HepG2 (cell line): ENCODE data around the gene SLC6A8. TPM values are rescaled to one million over a fixed set of nuclear protein-coding genes. Genes with fewer than 3 reads are reported as not detected.

Experiments used
- ADNP ChIP-seq: sonication (generic); formaldehyde crosslinking; IDR thresholded peaks from 2 replicates; pipeline ENCODE4 v1.4.0; 2020; ENCODE audit warnings: missing genetic modification reagents
- FUBP1 ChIP-seq: sonication (generic); formaldehyde crosslinking; IDR thresholded peaks from 2 replicates; pipeline ENCODE4 v1.5.1; 2020; ENCODE audit warnings: missing genetic modification reagents, mild to moderate bottlenecking, borderline replicate concordance
- GABPB1 ChIP-seq: IDR thresholded peaks from 2 replicates; pipeline ENCODE4 v1.6.1; 2016; ENCODE audit warnings: mild to moderate bottlenecking, missing genetic modification reagents, moderate library complexity, missing compliant biosample characterization
- GATA4 ChIP-seq: sonication (generic); IDR thresholded peaks from 2 replicates; pipeline ENCODE4 v1.6.1; 2016; ENCODE audit warnings: antibody characterized with exemption, low read depth, borderline replicate concordance
- HNRNPL ChIP-seq: fragments of 200-400 bp; formaldehyde crosslinking; IDR thresholded peaks from 2 replicates; pipeline ENCODE4 v1.6.1; 2017; ENCODE audit warnings: mild to moderate bottlenecking, low read depth, low read length
- NCOR1 ChIP-seq: fragments of 200-600 bp; sonication (generic); IDR thresholded peaks from 2 replicates; pipeline ENCODE4 v1.7.0; 2017; ENCODE audit warnings: antibody characterized with exemption, low read length, borderline replicate concordance
- PATZ1 ChIP-seq: sonication (generic); formaldehyde crosslinking; IDR thresholded peaks from 2 replicates; pipeline ENCODE4 v1.4.0; 2020; ENCODE audit warnings: missing genetic modification reagents
- PCBP2 ChIP-seq: fragments of 200-400 bp; formaldehyde crosslinking; optimal IDR thresholded peaks from 2 replicates; pipeline ENCODE3; 2018; ENCODE audit warnings: low read length, low read depth; ENCODE audit not compliant: poor library complexity, severe bottlenecking
- RERE ChIP-seq: IDR thresholded peaks from 2 replicates; pipeline ENCODE4 v1.6.1; 2016; ENCODE audit warnings: low read depth, missing genetic modification reagents, missing compliant biosample characterization
- SRY ChIP-seq: sonication (generic); formaldehyde crosslinking; IDR thresholded peaks from 2 replicates; pipeline ENCODE4 v1.8.0; 2022; ENCODE audit warnings: mild to moderate bottlenecking, missing genetic modification reagents
- TEAD2 ChIP-seq: sonication (generic); formaldehyde crosslinking; IDR thresholded peaks from 2 replicates; pipeline ENCODE4 v1.9.0; 2021; ENCODE audit warnings: missing genetic modification reagents
- TP53 ChIP-seq: sonication (generic); formaldehyde crosslinking; conservative IDR thresholded peaks from 2 replicates; pipeline ENCODE4 v1.4.0; 2020; ENCODE audit warnings: missing genetic modification reagents
- ZFYVE20 ChIP-seq: sonication (generic); formaldehyde crosslinking; IDR thresholded peaks from 2 replicates; pipeline ENCODE4 v1.8.0; 2023; ENCODE audit warnings: low read depth, mild to moderate bottlenecking, moderate library complexity, missing genetic modification reagents, borderline replicate concordance
- ZNF547 ChIP-seq: sonication (generic); formaldehyde crosslinking; IDR thresholded peaks from 2 replicates; pipeline ENCODE4 v1.5.1; 2020; ENCODE audit warnings: mild to moderate bottlenecking, missing genetic modification reagents
- ZNF580 ChIP-seq: IDR thresholded peaks from 2 replicates; pipeline ENCODE4 v1.6.1; 2016; ENCODE audit warnings: low read depth, borderline replicate concordance
- ZNF770 ChIP-seq: sonication (generic); formaldehyde crosslinking; IDR thresholded peaks from 2 replicates; pipeline ENCODE4 v1.5.0; 2020; ENCODE audit warnings: mild to moderate bottlenecking, missing genetic modification reagents
- ZNF777 ChIP-seq: sonication (generic); formaldehyde crosslinking; IDR thresholded peaks from 2 replicates; pipeline ENCODE4 v1.4.0; 2020; ENCODE audit warnings: missing genetic modification reagents
- polyA plus RNA-seq, 8 experiments: library from polyadenylated mRNA; depleted of rRNA in 3 of 8; stranded (reverse) in 7 of 8; unstranded in 1 of 8; fragments of >200 nt; fragmentation: Illumina TruSeq in 4 of 8; extraction: Trizol in 4 of 8; gene quantifications; 2 replicates each; pipeline versions ENCODE4 v1.2.1 to v1.2.3, GENCODE V29; 2011 to 2016; ENCODE audit warnings: low read depth in 4 of 8, missing spikeins in 1 of 8, mixed read lengths in 1 of 8; ENCODE audit not compliant: insufficient read depth in 1 of 8
- total RNA-seq, 5 experiments: library from RNA; depleted of rRNA; stranded (reverse); fragments of >200 nt; fragmentation: Illumina TruSeq; extraction: Trizol; gene quantifications; 2 replicates each; pipeline ENCODE4 v1.2.3, GENCODE V29; 2016; ENCODE audit warnings: low read depth in 1 of 5

SLC6A8 gene
- total and polyA plus RNA-seq, 2 of the 13 experiments (the other 11 are each of a cell fraction or from before 2014, with no cell fraction given) = 13.9 to 176 TPM

- TF ChIP-seq PATZ1 (peak; percentile 11; the same call in 1 of the 2 replicates), ZNF770 (CRISPR knock-in tag) (no peak), RERE (CRISPR knock-in tag) (no peak), NCOR1 (no peak), ZFYVE20 (CRISPR knock-in tag) (no peak), GABPB1 (CRISPR knock-in tag) (no peak; the same call in 1 of the 2 replicates), HNRNPL (0 out of 2 replicates have a peak, but pooled peaks have one; percentile 55), FUBP1 (no peak), TEAD2 (CRISPR knock-in tag) (no peak), ZNF777 (CRISPR knock-in tag) (0 out of 2 replicates have a peak, but pooled peaks have one; percentile 16), TP53 (no peak), PCBP2 (no peak), ADNP (no peak), ZNF580 (CRISPR knock-in tag) (no peak), GATA4 (no peak), SRY (CRISPR knock-in tag) (0 out of 2 replicates have a peak, but pooled peaks have one; percentile 34), ZNF547 (CRISPR knock-in tag) (no peak)
These were observed 44.9 kb upstream of the SLC6A8 start (continued) for GRCh38 chrX:153642655-153643430.
